ENCODE results near the gene TMCC3. TPM values are rescaled to one million over a fixed set of nuclear protein-coding genes. Genes with fewer than 3 reads are reported as not detected.
"Not testable (repeated sequence)": the region's sequence is repeated elsewhere in the genome, so short reads cannot be mapped to it uniquely, and the experiment has no call there.

The TMCC3 gene
- polyA plus RNA-seq, 1 donor, result 23.4 TPM

GRCh38 chr12:94636462-94637085 is 13.8 kb downstream of the TMCC3 start:
- no peak for DNase-seq (ENCODE audit: low read depth)

GRCh38 chr12:94634717-94635116 is 15.6 kb downstream of the TMCC3 start:
- no peak for DNase-seq (ENCODE audit: low read depth)

GRCh38 chr12:94633401-94633800 is 17.0 kb downstream of the TMCC3 start:
- no peak for DNase-seq (ENCODE audit: low read depth)

- DNase-seq (ENCODE audit: low read depth), result no peak
Measured at GRCh38 chr12:94631058-94631457, 19.3 kb downstream of the TMCC3 start.

GRCh38 chr12:94628819-94629472 is 21.4 kb downstream of the TMCC3 start:
- DNase-seq (ENCODE audit: low read depth), result no peak

GRCh38 chr12:94628369-94628768 is 22.0 kb downstream of the TMCC3 start:
- no peak for DNase-seq (ENCODE audit: low read depth)

- no peak for DNase-seq (ENCODE audit: low read depth)
Measured at GRCh38 chr12:94625531-94625930, 24.8 kb downstream of the TMCC3 start.

GRCh38 chr12:94623161-94623920 is 27.0 kb downstream of the TMCC3 start:
- no peak for DNase-seq (ENCODE audit: low read depth)

GRCh38 chr12:94622475-94622874 is 27.9 kb downstream of the TMCC3 start:
- no peak for DNase-seq (ENCODE audit: low read depth)

GRCh38 chr12:94621662-94622359 is 28.5 kb downstream of the TMCC3 start:
- DNase-seq (ENCODE audit: low read depth), result no peak

- DNase-seq (ENCODE audit: low read depth), result no peak
Measured at GRCh38 chr12:94620621-94621020, 29.7 kb downstream of the TMCC3 start.

- no peak for DNase-seq (ENCODE audit: low read depth)
Measured at GRCh38 chr12:94618995-94619695, 31.2 kb downstream of the TMCC3 start.

GRCh38 chr12:94617101-94617500 is 33.3 kb downstream of the TMCC3 start:
- no peak for DNase-seq (ENCODE audit: low read depth)

GRCh38 chr12:94616203-94616729 is 34.1 kb downstream of the TMCC3 start:
- no peak for DNase-seq (ENCODE audit: low read depth)

- no peak for DNase-seq (ENCODE audit: low read depth)
Measured at GRCh38 chr12:94615260-94616181, 34.8 kb downstream of the TMCC3 start.

- no peak for DNase-seq (ENCODE audit: low read depth)
Measured at GRCh38 chr12:94614288-94614721, 36.1 kb downstream of the TMCC3 start.

- no peak for DNase-seq (ENCODE audit: low read depth)
Measured at GRCh38 chr12:94609917-94610443, 40.4 kb downstream of the TMCC3 start.

- DNase-seq (ENCODE audit: low read depth), result not testable (repeated sequence)
Measured at GRCh38 chr12:94606810-94607209, 43.5 kb downstream of the TMCC3 start.

- no peak for DNase-seq (ENCODE audit: low read depth)
Measured at GRCh38 chr12:94604366-94604698, 46.0 kb downstream of the TMCC3 start.
